Stomach (tissue), 9 donors: Measurements from ENCODE around the gene ZMAT5. TPM values are rescaled to one million over a fixed set of nuclear protein-coding genes. Genes with fewer than 3 reads are reported as not detected.
"Not testable (repeated sequence)": the region's sequence is repeated elsewhere in the genome, so short reads cannot be mapped to it uniquely, and the experiment has no call there.

ENCODE experiments used
- DNase-seq, 2 donors: peaks; one replicate each; pipeline versions ENCODE4 v3.0.0 to v3.0.0-alpha.2; 2013 to 2019
- H3K27ac ChIP-seq, 5 donors: fragments of 200-600 bp in 4 of 5; sonication (generic) in 4 of 5; one replicate each; pipeline ENCODE4 v1.5.1; 2013 to 2019; ENCODE audit warnings: mild to moderate bottlenecking in 1 of 5, moderate library complexity in 1 of 5
- H3K27me3 ChIP-seq, 3 donors: fragments of 200-600 bp; sonication (generic); one replicate each; pipeline ENCODE4 v1.5.1; 2017 to 2019; ENCODE audit warnings: mixed run types in 1 of 3
- H3K36me3 ChIP-seq, 4 donors: fragments of 200-600 bp; sonication (generic); 1 replicate in 3 of 4; 2 replicates in 1 of 4; pipeline ENCODE4 v1.5.1; 2016 to 2019
- H3K4me1 ChIP-seq, 4 donors: fragments of 200-600 bp; sonication (generic); one replicate each; pipeline ENCODE4 v1.5.1; 2016 to 2019
- H3K4me3 ChIP-seq, 4 donors: fragments of 200-600 bp; sonication (generic) in 3 of 4; one replicate each; pipeline ENCODE4 v1.5.1; 2016 to 2019; ENCODE audit warnings: mild to moderate bottlenecking in 1 of 4
- H3K9me3 ChIP-seq, 4 donors: fragments of 200-600 bp; sonication (generic); one replicate each; pipeline ENCODE4 v1.5.1; 2016 to 2019
- EP300 ChIP-seq: sonication (generic); formaldehyde crosslinking; IDR thresholded peaks from one replicate; pipeline ENCODE4 v1.6.1; 2017; ENCODE audit warnings: antibody characterized with exemption
- POLR2A ChIP-seq, 4 donors: fragments of 450-650 bp; IDR thresholded peaks; one replicate each; pipeline ENCODE4 v1.6.1; 2016; ENCODE audit warnings: antibody characterized with exemption in 4 of 4, control low read depth in 2 of 4, mild to moderate bottlenecking in 1 of 4, moderate library complexity in 1 of 4
- POLR2AphosphoS5 ChIP-seq, 3 donors: sonication (generic); formaldehyde crosslinking; IDR thresholded peaks; one replicate each; pipeline ENCODE4 v1.6.1; 2016; ENCODE audit warnings: antibody characterized with exemption in 3 of 3
- WGBS, 5 donors: extraction: QIAGEN DNeasy Blood & Tissue Kit in 3 of 5; methylation state at CpG; one replicate each; pipeline versions ENCODE4 v1.1.5 to v1.1.7; 2013 to 2018; 5-methylcytosine and 5-hydroxymethylcytosine counted together
- intact Hi-C: fragments of 100-400 bp; cut with DNase I; formaldehyde crosslinking; loops from one replicate; pipeline ENCODE4 v1.15.1; 2023; ENCODE audit warnings: low total_unique reads
- polyA plus RNA-seq, 3 donors: library from polyadenylated mRNA; stranded (reverse); fragments of 200-250 nt; gene quantifications; one replicate each; pipeline ENCODE4 v1.2.3, GENCODE V29; 2013
- total RNA-seq, 5 donors: library from RNA; depleted of rRNA; stranded (reverse); fragments of >200 nt; gene quantifications; one replicate each; pipeline versions ENCODE4 v1.1.0 to v1.2.3, GENCODE V29; 2014 to 2016
- TF ChIP-seq, protein P1 (sequence below), 7 experiments: fragments of 450-650 bp in 4 of 7; fragments of 200-600 bp in 3 of 7; sonication (generic) in 3 of 7; IDR thresholded peaks; one replicate each; pipeline ENCODE4 v1.5.1; 2016 to 2019; ENCODE audit warnings: antibody characterized with exemption in 7 of 7, control low read depth in 2 of 7, mild to moderate bottlenecking in 1 of 7
- donor health status: healthy with polysubstance abuse.
- donor health status: Bipolar disorder and iron deficiency.
- donor health status: healthy.

Gene ZMAT5
- total and polyA plus RNA-seq, 8 donors = 0.58 to 37.9 (median 14.8) TPM

DNA sequence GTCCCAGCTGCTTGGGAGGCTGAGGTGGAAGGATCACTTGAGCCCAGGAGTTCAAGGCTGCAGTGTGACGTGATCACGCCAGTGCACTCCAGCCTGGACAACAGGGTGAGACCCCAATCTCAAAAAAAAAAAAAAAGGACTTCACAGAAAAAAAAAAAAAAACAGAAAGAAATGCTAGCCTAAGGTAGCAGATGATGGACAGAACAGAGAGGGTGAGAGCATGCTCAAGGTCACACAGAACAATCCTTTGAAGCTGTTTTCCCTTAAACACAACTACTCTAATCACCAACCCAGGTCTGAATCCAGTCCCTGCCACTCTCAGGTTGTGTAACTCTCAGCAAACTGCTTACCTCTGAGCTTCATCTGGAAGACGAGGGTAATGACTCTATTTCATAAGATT, 9.7 kb downstream of the ZMAT5 start:
- TF ChIP-seq EP300 (no peak), POLR2A (IDR thresholded peaks at IDR 0.05) (no peak), POLR2AphosphoS5 (IDR thresholded peaks at IDR 0.05) (no peak)
- TF ChIP-seq, protein P1, sequence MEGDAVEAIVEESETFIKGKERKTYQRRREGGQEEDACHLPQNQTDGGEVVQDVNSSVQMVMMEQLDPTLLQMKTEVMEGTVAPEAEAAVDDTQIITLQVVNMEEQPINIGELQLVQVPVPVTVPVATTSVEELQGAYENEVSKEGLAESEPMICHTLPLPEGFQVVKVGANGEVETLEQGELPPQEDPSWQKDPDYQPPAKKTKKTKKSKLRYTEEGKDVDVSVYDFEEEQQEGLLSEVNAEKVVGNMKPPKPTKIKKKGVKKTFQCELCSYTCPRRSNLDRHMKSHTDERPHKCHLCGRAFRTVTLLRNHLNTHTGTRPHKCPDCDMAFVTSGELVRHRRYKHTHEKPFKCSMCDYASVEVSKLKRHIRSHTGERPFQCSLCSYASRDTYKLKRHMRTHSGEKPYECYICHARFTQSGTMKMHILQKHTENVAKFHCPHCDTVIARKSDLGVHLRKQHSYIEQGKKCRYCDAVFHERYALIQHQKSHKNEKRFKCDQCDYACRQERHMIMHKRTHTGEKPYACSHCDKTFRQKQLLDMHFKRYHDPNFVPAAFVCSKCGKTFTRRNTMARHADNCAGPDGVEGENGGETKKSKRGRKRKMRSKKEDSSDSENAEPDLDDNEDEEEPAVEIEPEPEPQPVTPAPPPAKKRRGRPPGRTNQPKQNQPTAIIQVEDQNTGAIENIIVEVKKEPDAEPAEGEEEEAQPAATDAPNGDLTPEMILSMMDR (IDR thresholded peaks at IDR 0.05) = no peak
- Histone ChIP-seq H3K27me3 (no peaks in the 10 kb centered on the region), H3K4me3 (no peak overlapping the region), H3K27ac (no peak overlapping the region), H3K9me3 (no peaks in the 10 kb centered on the region), H3K36me3 (peaks cover 6 to 23% (median 18%) of the 10 kb centered on the region in 4 donors), H3K4me1 (no peaks in the 10 kb centered on the region)
- intact Hi-C loops = loop anchor here (10.0 kb wide), 1 partner anchor 98 kb away; no protein-coding TSS in a partner anchor
- DNase-seq = no peak
- 83 to 98% (median 93%) methylated on average over 3 of the region's 3 CpGs for WGBS, 5 donors

DNA sequence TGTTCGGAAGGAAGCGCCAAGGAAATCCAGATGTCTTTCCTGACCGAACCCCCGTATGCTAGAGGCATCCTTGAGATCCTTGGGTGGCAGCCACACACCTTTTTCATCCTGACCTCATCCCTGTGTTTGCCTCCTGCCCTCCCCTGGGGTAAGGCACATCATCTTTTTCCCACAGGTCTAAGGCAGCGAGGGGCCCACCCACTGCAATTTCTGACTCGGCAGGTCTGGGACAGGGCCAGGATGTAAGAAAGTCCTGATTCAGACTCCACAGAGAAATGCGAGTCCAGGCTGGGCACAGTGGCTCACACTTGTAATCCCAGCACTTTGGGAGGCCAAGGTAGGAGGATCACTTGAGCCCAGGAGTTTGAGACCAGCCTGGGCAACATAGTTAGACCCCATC, 10.5 kb downstream of the ZMAT5 start:
- no peaks in the 10 kb centered on the region for H3K9me3 ChIP-seq
- intact Hi-C loops = loop anchor here (10.0 kb wide), 1 partner anchor 98 kb away; no protein-coding TSS in a partner anchor
- peaks cover 6 to 24% (median 18%) of the 10 kb centered on the region in 4 donors for H3K36me3 ChIP-seq
- DNase-seq = no peak
- no peaks in the 10 kb centered on the region for H3K4me1 ChIP-seq
- no peak overlapping the region for H3K4me3 ChIP-seq
- 86 to 93% (median 89%) methylated on average over 5 to 7 of the region's 7 CpGs for WGBS, 5 donors
- no peak overlapping the region for H3K27ac ChIP-seq
- TF ChIP-seq POLR2AphosphoS5 (IDR thresholded peaks at IDR 0.05) (no peak), POLR2A (IDR thresholded peaks at IDR 0.05) (no peak), EP300 (no peak)
- TF ChIP-seq, protein P1 (IDR thresholded peaks at IDR 0.05) = no peak
- no peaks in the 10 kb centered on the region for H3K27me3 ChIP-seq

DNA sequence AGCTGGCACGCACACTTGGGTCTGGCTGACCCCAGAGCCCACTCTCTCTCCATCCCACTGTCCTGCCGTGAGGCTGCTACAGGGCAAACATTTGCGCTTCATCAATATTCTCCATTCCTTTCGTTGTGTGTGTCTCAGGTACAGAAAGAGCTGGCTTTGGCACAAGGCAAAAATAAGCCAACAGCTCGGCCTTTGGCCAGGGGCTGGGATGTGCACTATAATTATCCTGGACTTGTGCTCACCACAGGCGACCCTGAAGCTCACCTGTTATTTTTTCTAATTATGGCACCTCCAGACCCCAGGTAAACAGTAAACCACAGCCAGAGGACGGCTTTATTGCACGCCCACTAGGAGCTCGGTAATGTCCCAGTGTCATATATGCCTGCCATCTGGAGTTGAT, 10.9 kb downstream of the ZMAT5 start:
- intact Hi-C loops = loop anchor here (10.0 kb wide), 1 partner anchor 99 kb away; no protein-coding TSS in a partner anchor
- H3K9me3 ChIP-seq = no peaks in the 10 kb centered on the region
- no peaks in the 10 kb centered on the region for H3K27me3 ChIP-seq
- no peak overlapping the region for H3K4me3 ChIP-seq
- peaks cover 6 to 24% (median 18%) of the 10 kb centered on the region in 4 donors for H3K36me3 ChIP-seq
- WGBS, 5 donors = 87 to 90% (median 90%) methylated on average over 9 of the region's 9 CpGs
- no peaks in the 10 kb centered on the region for H3K4me1 ChIP-seq
- TF ChIP-seq EP300 = no peak
- TF ChIP-seq, protein P1 (IDR thresholded peaks at IDR 0.05) = no peak
- no peak for TF ChIP-seq POLR2AphosphoS5 (IDR thresholded peaks at IDR 0.05)
- TF ChIP-seq POLR2A (IDR thresholded peaks at IDR 0.05) = no peak
- no peak overlapping the region for H3K27ac ChIP-seq
- no peak for DNase-seq

DNA sequence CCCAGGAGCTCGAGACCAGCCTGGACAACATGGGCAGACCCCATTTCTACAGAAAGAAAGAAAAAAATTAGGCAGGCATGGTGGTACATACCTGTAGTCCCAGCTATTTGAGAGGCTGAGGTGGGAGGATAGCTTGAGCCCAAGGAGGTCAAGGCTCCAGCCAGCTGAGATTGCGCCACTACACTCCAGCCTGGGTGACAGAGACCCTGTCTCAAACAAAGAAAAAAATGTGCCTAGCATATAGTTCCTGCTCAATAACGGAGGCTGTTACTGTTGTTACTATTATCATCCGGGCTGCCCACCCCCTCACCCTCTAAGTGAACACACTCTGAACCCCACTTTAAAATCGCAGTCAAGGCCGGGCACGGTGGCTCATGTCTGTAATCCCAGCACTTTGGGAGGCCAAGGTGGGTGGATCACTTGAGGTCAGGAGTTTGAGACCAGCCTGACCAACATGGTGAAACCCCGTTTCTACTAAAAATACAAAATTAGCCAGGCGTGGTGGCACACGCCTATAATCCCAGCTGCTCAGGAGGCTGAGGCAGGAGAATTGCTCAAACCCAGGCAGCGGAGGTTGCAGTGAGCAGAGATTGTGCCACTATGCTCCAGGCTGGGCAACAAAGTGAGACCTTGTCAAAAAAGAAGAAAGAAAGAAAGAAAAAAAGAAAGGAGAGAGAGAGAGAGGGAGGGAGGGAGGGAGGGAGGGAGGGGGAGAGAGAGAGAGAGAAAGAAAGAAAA, 12.0 kb downstream of the ZMAT5 start:
- not testable (repeated sequence) for H3K27ac ChIP-seq, H3K27me3 ChIP-seq, DNase-seq, H3K4me1 ChIP-seq, H3K9me3 ChIP-seq, H3K4me3 ChIP-seq
- 88 to 95% (median 94%) methylated on average over 11 of the region's 11 CpGs for WGBS, 5 donors
- intact Hi-C loops = loop anchor here (10.0 kb wide), 1 partner anchor 100 kb away; no protein-coding TSS in a partner anchor
- H3K36me3 ChIP-seq = peaks cover 6 to 34% (median 26%) of the 10 kb centered on the region in 4 donors
